Fibroblast of skin of right quadriceps (primary cell): ENCODE measurements around the gene DNMT3A.
A peak's percentile ranks its signal among the peaks of the same experiment; 100 is the strongest.

Experiments
- DNase-seq: peaks from one replicate; pipeline ENCODE4 v3.0.0-alpha.2; 2013

The DNMT3A gene

DNA sequence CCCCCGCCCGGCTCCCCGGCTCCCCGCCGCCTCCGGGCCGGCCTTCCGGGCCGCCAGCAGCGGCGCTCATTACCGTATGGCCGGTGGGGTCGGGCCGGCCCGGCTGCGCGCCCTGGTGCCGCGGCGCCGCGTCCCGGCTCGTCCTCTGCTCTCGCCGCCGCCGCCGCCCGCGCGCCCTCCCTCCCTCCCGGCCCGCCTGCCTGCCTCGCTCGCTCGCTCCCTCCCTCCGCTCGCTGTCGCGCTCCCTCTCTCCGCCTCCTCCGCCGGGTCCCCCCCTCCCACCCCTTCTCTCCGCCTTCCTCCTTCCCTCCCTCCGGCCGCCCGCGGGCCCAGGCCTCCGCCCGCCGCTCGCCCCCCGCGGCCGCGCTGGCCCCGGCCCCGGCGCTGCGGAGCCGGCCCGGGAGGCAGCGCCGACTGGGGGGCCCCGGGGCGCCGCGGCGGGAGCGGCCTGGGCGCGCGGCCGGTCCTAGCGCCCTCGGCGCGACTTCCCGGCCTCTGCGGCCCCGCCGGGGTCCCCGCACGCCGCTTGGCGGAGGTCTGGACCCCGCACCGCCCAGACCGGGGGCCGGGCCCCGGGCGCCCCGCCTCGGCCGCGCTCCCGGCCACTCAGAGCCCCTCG lies at the start of gene DNMT3A:
Gene DNMT3A, minus strand, starts transcription at position 173 of the 619 bp plus-strand sequence. CDS start 27,941 bp downstream, outside the sequence.
- peak; percentile 65 for DNase-seq

DNA sequence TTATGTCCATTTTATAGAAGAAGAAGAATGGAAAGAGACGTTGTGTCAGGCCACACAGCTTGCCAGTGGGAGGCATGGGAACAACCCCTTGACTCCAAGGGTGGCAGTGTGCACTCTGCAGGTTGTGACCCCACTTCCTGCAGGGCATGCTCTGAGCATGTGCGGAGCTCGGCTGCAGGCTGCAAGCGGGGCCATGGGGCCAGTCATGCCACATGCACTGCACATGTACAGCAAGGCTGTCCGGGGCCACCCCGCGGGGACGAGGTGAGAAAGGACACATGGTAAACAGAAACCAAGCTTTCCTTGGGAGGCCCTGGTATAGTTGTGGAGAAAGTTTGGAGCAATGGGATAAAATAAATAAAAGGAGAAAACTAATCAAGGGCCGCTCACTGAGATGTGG lies 47.4 kb upstream of the DNMT3A start:
- no peak for DNase-seq

DNA sequence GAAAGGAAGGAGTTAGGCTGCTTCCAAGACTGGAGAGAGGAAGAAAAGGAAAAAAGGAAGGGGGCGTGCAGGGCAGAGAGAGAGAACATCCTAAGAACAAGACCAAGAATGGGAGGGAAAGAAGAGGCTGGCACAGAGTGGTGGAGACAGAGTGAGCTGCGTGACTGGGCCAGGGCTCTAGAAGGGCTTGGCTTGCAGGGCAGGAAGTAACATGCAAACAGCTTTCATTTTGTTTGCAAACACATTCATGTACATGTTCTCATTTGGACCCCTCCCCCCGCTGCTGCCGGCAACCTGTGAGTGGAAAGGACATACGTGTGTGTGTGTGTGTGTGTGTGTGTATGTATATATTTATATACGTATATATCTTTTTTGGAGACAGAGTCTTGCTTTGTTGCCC lies 46.8 kb upstream of the DNMT3A start:
- DNase-seq: no peak

DNA sequence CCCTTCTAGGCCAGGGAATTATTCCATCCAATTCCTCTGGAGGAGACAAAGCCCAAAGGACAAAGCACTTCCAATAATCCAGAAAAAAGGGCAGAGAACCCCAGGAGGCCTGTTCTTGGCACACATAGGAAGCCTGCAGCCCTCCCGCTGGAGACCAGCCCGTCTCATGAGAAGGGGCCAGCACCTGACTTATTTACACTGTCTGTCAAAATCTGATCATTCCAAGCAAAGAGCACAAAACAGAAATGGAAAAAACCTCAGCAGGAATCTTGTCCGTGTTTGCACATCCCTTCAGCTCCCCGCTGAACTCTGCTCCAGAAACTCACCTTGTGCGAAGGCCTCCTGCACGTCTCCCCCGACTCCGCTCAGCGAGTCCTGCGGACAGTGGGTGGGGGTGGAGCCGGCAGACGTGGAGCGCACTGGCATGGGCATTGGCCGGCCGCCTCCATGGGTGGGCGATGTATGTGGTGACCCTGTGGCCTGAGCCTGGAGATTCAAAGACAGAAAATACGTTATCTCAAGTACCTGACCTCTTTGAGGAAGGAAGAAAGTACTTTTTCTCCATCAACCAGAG lies 46.2 kb upstream of the DNMT3A start:
- no peak for DNase-seq

DNA sequence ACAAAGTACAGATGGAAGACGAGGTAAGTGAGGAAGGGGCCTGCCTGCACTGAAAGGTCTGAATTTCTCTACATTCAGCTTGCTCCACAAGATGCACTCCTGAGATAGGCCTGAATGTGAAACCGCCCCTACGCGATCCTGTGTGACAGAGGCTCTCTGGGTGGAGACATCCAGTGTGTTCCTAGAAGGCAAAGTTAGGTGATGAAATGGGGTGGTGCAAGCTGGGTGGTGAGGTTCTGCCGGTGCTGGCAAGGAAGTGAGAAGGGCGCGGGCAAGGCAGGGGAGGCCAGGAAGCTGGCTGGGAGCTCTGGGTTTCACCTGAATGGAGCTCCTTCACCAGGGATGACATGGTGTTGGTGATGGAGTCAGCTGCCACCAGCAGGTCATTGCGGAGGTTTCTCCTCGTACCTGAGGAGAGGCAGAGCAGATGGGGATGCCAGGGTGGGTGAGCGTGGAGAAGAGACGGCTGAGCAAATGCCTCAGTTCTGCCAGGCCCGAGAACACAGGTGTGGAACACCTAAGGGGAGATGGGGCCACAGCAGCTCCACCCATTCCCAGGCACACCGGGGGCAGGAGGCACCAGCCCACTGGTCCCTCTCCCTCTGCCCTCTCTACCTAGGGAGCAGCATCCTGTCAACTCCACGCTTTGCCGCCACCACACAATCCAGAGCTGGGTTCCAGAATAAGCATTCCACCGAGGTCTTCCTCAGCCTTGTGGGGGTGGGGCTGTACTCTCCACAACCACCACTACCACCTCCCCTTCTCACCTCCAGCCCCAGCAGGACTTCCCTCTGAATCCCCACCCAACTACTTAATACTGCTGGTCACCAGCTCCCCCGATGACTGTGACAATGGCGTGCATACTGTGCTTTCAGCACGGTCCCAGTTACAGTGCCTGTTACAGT lies 45.5 kb upstream of the DNMT3A start:
- DNase-seq: no peak

DNA sequence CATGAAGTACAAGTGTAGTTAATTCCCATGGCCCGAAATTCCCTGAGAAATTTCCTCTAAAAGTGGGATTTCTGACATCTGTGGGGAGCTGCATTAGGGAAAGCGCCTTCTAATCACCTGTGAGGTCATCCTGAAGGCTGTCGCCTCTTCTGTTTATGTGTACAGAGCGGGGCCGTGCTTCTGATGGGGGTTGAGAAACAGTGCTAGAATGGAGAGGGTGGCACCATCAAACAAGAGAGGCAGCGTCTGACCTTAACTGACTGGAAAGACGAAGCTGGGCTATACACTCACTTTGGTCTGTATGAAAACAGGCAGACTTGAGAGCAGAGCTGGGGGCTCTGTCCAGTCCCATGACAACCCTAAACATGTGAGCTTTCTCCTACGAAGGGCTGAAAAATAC lies 44.2 kb upstream of the DNMT3A start:
- no peak for DNase-seq

DNA sequence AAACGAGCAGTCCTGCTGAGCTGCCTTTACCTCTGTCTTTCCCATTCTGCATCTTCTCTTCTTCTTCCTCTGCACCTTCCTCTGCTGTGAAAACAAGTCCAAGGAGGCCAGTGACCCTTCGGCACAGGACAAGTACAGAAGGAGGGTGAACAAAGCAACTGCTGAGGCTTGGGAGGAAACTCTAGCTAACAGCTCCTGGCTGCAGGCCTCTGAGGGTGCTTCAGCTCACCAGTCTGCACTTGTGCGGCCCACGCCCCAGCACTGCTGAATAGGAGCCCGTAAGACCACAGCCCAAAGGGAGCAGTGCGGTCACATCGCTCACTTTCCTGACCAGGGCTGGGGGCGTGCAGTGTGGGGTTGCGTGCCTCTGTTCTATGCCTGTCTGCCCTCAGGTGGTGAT lies 42.1 kb upstream of the DNMT3A start:
- no peak for DNase-seq

DNA sequence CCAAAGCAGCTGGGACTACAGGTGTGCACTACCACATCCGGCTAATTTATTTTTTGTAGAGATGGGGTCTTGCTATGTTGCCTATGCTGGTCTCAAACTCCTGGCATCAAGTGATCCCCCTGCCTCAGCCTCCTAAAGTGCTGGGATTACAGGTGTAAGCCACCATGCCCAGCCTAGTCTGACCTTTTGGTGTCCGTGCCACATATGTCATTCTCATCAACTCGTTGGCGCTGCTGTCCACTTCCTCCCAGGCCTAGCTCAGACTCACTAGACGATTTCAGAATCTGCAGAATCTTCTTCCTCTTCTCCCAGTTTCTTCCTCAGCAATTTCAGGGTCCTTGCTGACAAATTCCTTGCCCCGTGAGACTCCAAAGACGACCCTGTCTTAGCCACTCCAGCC lies 39.8 kb upstream of the DNMT3A start:
- no peak for DNase-seq

DNA sequence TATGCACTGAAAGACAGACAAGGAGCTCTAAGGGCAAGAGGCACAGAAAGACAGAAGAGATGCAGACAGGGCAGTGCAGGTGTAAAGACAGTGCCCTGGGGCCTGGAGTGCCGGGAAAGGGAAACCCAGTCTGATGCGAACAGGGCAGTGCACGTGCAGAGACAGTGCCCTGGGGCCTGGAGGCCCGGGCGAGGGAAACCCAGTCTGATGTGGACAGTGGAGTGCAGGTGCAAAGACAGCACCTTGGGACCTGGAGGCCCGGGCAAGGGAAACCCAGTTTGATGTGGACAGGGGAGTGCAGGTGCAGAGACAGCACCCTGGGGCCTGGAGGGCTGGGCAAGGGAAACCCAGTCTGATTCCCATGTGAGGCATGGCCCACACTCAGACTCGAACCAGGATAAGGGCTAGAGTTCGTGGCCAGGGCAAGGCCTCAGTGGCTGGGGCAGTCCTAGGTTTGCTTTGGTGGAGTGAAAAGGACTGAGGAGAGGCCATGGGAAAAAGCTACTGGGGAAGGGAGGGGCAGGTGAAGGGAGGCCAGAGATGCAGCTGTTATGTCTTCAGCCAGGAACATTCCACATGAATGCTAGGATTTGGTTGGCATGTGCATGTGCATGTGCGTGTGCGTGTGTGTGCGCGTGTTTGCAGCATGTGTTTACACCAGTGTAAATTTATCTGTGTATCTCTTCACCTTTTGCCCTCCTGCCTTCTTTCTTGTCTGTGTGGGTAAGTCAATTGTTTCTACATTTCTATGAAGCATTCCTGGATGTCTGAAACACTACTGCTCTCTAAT lies 39.1 kb upstream of the DNMT3A start:
- DNase-seq: no peak

DNA sequence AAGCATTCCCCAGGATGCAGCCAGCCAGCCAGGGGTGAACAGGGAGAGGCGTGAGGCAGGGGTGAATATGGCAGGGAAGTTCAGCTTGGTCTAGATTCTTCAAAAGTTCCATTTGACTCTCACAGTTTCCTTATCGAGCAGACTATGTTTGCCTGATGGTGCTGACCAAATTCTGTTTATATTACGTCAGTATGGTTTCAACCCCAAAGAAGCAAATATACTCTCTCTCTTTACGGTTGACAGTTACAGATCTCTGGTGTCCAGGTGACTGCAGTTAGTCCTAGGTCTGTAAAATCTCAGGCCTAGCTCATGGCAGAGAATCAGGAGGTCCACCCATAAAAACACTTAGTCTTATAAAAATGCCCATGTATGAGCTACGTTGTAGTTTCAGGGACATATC lies 38.3 kb upstream of the DNMT3A start:
- DNase-seq: no peak

DNA sequence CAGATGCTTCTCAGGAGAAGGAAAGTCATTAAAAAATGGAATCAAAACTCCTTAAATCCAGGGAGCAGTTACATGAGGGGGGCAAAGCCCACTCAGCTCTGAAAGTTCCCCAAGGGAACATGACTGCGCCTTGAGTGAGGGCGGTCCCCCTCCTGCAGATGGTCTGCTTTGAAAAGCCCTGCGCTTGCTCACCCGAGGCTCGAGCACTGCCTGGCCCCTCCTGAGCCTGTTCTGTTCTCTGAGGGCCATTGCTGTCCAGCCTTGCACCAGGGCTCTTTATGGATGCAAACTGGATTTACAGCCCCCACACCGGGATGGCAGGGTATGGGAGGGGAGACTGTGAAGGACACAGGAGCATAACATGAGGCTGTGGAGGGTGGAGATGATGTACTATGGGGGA lies 37.8 kb upstream of the DNMT3A start:
- no peak for DNase-seq

DNA sequence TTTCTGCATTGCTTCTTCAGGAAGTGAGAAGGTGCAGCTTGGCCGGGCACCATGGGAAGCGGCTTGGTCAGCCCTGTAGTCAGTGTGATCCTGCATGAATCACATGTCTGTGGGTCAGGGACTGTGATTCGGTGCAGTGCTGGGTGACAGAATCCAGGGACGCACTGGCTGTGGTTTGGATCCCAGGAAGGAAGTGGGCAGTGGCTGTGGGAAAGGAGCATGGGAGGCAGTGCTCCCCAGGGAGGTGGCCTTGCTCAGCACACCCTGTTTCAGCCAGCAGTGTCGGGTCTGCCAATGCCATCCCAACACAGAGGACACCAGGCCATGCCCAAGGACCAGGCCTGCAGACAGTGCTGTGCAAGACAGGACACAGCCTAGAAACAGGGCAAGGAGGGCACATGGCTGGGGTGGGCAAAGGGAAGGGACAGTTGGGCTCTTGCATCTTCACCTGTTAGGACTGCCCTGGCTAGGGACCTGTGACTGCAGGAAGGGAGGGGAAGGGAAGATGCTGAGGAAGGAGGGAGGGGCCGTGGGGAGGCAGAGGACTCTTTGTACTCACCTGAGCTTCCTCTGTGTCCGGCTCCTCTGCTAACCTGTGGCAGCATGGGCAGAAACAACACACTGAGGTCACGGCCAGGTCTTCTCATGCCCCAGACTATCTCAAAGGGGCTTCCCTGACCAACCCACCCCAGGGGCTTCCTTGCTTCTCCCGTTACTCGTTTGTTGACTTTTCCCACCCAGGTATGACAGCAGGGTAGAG lies 37.2 kb upstream of the DNMT3A start:
- DNase-seq: peak; percentile 14

DNA sequence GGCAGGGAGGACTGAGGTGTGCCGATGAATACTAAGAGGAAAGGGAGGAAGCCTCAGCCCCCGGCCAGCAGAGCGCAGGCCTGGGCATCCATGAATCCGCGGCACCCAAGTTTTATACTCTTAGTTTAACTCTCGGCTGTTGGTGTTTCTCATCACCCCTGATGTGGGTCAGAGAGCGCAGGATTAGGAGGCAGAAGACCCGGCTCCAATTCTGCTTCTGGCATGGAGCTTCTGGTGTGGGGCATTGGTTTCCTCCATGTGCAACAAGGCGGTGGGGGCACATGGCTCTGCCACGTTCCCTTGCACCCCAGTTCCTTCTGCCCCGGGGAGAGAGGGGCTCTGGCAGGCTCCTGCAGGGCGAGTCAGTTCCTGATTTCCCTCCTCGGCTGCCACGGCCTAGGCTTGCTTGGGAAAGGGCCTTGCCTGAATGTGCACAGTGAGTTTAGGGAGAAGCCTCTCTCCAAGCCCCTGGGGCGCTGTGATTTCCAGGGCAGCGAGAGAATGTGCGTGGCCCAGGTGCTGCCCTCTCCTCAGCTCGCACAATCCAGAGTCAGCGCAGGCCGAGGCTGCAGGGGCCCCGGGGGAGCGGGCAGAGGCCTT lies 36.2 kb upstream of the DNMT3A start:
- no peak for DNase-seq

DNA sequence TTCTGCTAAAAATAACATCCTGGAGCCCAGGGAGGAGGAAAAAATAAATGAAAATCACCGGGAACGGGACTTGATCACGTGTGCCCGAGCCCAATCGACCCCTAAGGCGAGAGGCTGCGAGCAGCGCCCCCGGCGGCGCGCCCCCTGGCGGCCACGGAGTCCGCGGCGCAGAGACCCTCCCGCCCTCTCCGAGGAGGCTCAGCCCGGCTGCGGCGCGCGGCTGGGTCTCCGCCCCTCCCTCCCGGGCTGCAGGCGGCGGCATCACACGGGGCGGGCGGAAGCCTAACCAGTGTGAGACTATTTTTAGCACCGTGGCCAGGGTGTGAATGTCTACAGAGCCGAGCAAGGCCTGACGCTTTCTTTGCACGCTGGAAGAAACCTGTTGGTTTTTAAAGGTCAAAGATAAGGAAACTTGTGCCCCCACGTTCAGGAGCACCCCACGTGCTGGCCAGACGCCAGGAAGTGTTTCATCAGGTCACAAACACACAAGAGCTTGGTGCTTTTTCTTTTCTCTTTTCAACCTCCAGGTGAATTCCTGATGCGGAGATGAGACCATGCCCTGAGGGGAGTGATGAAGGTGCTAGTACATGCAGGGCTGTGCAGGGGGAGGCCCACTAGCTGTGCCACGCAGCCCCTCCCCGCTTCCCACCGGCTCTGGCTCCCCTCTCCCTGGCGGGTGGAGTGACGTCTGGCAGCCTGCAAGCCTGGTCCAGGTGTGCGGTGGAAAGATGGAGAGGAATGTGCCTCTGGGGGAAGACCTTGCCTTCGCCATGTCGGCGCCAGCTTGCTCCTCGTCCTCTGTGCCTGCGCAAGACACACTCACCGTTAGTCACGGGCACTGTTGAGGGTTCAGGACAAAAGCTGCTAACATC lies 35.3 kb upstream of the DNMT3A start:
- DNase-seq: peak; percentile 90

DNA sequence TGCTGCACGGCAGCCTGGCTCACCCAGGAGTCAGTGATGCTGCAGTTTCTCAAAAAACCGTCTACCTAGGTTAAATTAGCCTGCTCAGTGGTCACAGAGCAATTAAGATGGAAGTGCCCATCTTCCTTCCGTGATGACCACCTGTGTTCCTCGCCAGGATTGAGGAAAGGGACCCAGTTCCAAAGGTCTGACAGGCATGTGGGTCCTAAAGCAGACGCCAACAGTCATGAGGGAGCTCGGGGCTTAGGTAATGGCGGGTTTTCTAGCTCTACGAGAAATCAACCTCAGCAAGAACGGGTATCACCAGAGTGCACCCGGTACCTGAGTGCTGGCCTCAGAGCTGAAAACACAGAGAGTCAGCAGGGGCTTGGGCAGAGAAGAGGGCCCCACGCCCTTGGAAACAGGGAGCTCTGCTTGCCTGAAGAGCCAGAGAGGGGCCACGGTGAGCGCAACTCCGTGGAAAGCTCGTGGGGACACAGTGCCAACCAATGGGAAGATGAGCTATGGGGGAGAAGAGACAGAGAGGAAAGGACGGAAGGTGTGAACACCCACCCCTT lies 34.3 kb upstream of the DNMT3A start:
- no peak for DNase-seq

DNA sequence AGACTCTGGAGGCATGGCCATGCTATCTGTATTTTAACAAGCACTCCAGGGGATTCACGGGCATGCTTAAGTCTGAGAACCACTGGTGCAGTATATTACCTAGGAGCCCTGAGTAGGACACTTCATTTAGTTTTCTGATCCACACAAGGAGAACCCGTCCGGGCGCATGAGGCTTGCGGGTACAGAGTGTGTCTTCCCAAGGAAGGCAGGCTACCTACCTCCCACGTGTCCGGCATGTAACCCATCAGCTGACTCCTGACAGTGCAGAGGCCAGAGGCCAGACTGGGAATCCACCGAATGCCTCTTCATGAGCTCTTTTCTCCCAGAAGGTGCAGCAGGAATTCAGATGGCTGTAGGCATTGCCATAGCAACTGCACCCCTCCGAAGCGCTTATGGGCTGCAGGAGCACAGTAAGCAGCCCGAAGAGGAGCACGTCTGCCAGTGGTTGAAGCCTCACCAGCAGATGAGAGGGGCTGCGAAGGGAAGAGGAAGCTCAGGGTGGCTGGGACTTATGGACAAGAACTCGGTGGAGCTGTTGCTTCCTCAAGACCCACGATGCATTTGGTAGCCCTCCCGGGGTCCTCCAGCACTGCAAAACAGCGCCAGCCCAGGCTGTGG lies 33.8 kb upstream of the DNMT3A start:
- DNase-seq: no peak

DNA sequence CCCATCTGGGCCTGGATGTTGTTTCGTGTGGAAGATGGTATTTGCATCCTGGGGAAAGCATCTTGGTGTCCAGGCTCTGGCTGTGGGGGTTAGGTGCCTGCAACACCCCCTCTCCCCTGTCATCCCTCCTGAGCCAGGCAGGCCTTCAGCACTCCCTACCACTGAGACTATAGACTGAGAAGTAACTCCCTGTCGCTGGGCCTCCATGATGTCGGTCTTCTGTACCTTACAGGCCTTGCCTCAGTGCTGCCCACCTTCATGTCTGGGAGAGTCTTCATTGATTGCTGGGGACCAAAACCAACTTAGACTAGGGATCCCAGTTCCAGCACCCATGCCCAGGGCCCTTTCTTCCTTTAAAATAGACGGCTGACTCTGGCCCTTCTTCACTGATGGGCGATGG lies 33.1 kb upstream of the DNMT3A start:
- no peak for DNase-seq

DNA sequence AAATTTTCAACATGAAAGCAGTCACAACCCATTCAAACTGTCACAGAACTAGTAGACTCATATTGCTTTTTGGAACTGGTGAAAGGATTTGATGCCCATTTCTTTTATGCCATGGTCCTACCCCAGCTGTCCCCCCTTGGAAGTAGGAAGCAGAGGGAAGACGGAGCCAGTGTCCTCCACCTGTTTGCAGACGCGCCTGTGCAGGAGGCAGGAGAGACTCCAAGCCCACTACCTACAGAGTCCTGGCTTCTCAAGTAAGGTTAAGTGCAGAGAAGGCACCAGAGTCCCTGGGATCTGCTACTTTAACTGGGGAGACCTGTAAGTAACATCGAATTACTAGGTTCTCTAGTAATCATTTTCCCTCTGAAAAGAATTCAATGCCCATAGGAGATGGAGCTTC lies 32.7 kb upstream of the DNMT3A start:
- no peak for DNase-seq

DNA sequence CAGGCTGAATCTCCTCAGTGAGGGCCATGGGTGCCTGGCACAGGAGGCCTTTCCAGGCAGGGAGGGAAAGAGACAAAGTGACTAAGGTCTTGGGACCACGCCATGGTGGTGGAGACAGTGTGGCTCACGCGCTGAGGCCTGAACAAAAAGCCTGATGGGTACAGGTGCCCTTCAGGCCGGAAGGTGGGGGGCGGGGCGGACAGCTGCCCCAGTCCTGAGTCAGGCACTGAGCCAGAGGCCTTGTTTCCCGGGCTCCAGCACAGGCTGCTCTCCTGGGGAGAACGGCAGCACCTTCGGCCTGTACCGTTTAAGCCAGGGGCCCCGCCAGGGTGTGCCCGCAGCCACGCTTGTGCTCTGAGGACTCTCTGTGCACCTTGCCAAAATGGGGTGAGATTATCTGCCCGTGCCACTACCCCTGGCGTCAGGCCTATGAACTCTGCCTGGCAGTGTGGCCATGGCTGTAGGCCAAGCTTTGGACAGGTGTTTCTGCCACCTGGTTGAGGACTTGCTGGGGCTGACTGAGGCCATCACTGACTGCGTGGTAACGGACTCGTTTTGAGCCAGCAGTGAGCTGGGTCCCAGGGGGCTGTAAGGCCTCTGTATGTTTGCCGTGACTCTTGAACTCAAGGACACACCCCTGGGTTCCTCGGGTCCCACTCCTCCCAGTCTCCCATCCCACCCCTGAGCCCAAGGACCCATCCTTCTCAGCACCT lies 31.7 kb upstream of the DNMT3A start:
- DNase-seq: no peak
